Neuronal stem cell (in vitro differentiated cells): ENCODE results near the gene EHD2.

Experiments
- DNase-seq: peaks from one replicate; pipeline ENCODE4 v3.0.0-alpha.2; 2013; ENCODE audit warnings: low spot score
- H2AFZ ChIP-seq: one replicate; pipeline ENCODE4 v1.6.1; 2013; ENCODE audit warnings: mild to moderate bottlenecking, low read length, inconsistent platforms
- H2AK5ac ChIP-seq: 2 replicates; pipeline ENCODE4 v1.6.1; 2013; ENCODE audit warnings: low read depth, mild to moderate bottlenecking, inconsistent platforms, low read length, moderate library complexity, mixed read lengths
- H2BK120ac ChIP-seq: 2 replicates; pipeline ENCODE4 v1.6.1; 2013; ENCODE audit warnings: low read depth, mild to moderate bottlenecking, inconsistent platforms, low read length, moderate library complexity, mixed read lengths
- H2BK12ac ChIP-seq: one replicate; pipeline ENCODE4 v1.6.1; 2013; ENCODE audit warnings: low read length, inconsistent platforms
- H2BK15ac ChIP-seq: 2 replicates; pipeline ENCODE4 v1.6.1; 2013; ENCODE audit warnings: mild to moderate bottlenecking, low read length, inconsistent platforms, mixed read lengths
- H2BK5ac ChIP-seq: one replicate; pipeline ENCODE4 v1.6.1; 2013; ENCODE audit warnings: inconsistent platforms, mild to moderate bottlenecking, low read length, moderate library complexity
- H3K14ac ChIP-seq: one replicate; pipeline ENCODE4 v1.6.1; 2013; ENCODE audit warnings: low read length, inconsistent platforms
- H3K18ac ChIP-seq: 2 replicates; pipeline ENCODE4 v1.6.1; 2013; ENCODE audit warnings: low read length, inconsistent platforms
- H3K23ac ChIP-seq: 2 replicates; pipeline ENCODE4 v1.6.1; 2013; ENCODE audit warnings: low read depth, mild to moderate bottlenecking, mixed read lengths, low read length, inconsistent platforms; ENCODE audit not compliant: poor library complexity
- H3K27ac ChIP-seq: replicated peaks from 3 replicates; pipeline ENCODE4 v1.5.1; 2013; ENCODE audit warnings: low read length, inconsistent platforms
- H3K27me3 ChIP-seq, 3 experiments: 2 replicates each; pipeline ENCODE4 v1.6.1; 2013; ENCODE audit warnings: low read length in 3 of 3, mild to moderate bottlenecking in 2 of 3, inconsistent platforms in 1 of 3, low read depth in 1 of 3, mixed read lengths in 1 of 3, moderate library complexity in 1 of 3; ENCODE audit not compliant: control insufficient read depth in 3 of 3, insufficient read depth in 3 of 3
- H3K36me3 ChIP-seq, 2 donors: replicated peaks in 1 of 2; 2 replicates each; pipeline ENCODE4 v1.6.1; 2013; ENCODE audit warnings: low read length in 2 of 2; ENCODE audit not compliant: control insufficient read depth in 2 of 2, insufficient read depth in 2 of 2
- H3K4ac ChIP-seq: 2 replicates; pipeline ENCODE4 v1.6.1; 2013; ENCODE audit warnings: inconsistent platforms, mild to moderate bottlenecking, low read length, moderate library complexity
- H3K4me1 ChIP-seq, 2 donors: 1 replicate in 1 of 2; 2 replicates in 1 of 2; pipeline ENCODE4 v1.6.1; 2013; ENCODE audit warnings: low read length in 2 of 2, low read depth in 1 of 2; ENCODE audit not compliant: control insufficient read depth in 2 of 2, insufficient read depth in 1 of 2
- H3K4me2 ChIP-seq: one replicate; pipeline ENCODE4 v1.6.1; 2013; ENCODE audit warnings: mild to moderate bottlenecking, low read length, inconsistent platforms; ENCODE audit not compliant: insufficient read depth, poor library complexity, severe bottlenecking
- H3K4me3 ChIP-seq, 2 donors: 2 replicates each; pipeline ENCODE4 v1.5.1; 2013; ENCODE audit warnings: low read length in 2 of 2, mild to moderate bottlenecking in 2 of 2, inconsistent platforms in 1 of 2, moderate library complexity in 1 of 2
- H3K79me1 ChIP-seq: one replicate; pipeline ENCODE4 v1.6.1; 2013; ENCODE audit warnings: low read depth, mild to moderate bottlenecking, inconsistent platforms, low read length, moderate library complexity
- H3K9ac ChIP-seq: one replicate; pipeline ENCODE4 v1.6.1; 2013; ENCODE audit warnings: mild to moderate bottlenecking, low read depth, low read length, inconsistent platforms; ENCODE audit not compliant: poor library complexity
- H3K9me3 ChIP-seq, 2 donors: replicated peaks in 1 of 2; 2 replicates each; pipeline versions ENCODE3 to v1.6.1; 2013; ENCODE audit warnings: low read length in 2 of 2, mild to moderate bottlenecking in 2 of 2, inconsistent platforms in 1 of 2, low read depth in 1 of 2, mixed read lengths in 1 of 2, moderate library complexity in 1 of 2; ENCODE audit not compliant: control insufficient read depth in 2 of 2, insufficient read depth in 1 of 2
- H4K8ac ChIP-seq: one replicate; pipeline ENCODE4 v1.6.1; 2013; ENCODE audit warnings: low read depth, mild to moderate bottlenecking, inconsistent platforms, low read length, moderate library complexity
- H4K91ac ChIP-seq: one replicate; pipeline ENCODE4 v1.6.1; 2013; ENCODE audit warnings: low read length, low read depth, mild to moderate bottlenecking, inconsistent platforms; ENCODE audit not compliant: poor library complexity
- WGBS, 2 donors: extraction: QIAGEN DNeasy Blood & Tissue Kit; methylation state at CpG; one replicate each; pipeline ENCODE4 v1.1.7; 2013; ENCODE audit warnings: missing lambda C conversion rate in 2 of 2, mixed read lengths in 1 of 2; ENCODE audit not compliant: insufficient read length in 2 of 2, insufficient replicate concordance in 1 of 2; ENCODE audit errors: extremely low coverage in 2 of 2; 5-methylcytosine and 5-hydroxymethylcytosine counted together

Gene EHD2

DNA sequence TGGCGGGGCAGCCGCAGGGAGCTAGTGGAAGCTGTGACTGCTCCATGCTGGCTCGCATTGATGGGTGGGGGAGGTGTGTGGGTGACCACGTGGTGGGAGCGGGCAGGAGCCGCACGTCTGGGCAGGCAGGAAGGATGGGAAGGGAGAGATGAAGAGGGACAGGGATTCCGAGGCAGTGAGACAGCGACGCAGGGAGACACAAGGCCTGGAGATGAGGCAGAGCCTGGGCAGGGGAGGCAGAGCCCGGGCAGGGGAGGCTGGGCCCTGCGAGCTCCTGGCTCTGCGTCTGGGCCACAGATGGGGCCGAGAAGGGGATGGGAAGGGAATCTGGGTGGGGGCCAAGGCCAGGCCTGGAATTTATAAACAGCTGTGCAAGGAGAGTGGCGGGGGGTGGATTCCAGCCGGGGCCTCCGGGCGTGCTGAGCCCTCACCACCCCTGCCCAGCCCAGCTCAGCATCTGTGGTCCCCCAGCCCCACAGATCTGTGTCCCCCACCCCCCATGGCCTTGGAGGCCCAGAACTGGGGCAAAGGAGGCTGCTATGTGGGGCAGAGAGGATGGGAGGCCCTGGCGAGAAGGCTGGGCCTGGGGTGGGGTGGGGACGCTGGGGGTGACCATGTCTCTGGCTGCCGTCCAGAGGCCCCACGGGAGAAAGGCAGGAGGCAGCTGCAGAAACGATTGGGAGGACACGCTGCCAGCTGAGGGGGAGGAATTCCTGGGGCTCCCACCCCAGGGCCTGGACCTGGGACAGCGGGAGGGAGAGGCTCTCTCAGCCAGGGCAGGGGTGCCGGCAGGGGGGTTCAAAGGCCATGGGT lies 6.0 kb downstream of the EHD2 start:
- Histone ChIP-seq H3K9me3 (peaks cover 3 to 7% of the 10 kb centered on the region in 2 donors), H3K4ac (peak overlapping the region; percentile 53), H2AFZ (peak overlapping the region; percentile 100), H4K8ac (no peak overlapping the region), H3K4me3 (peak overlapping the region in 1 of 2 donors; percentile 24), H2BK5ac (peak overlapping the region; percentile 53), H3K4me1 (peaks cover 5 to 13% of the 10 kb centered on the region in 2 donors), H2BK12ac (peak overlapping the region; percentile 46), H3K4me2 (no peak overlapping the region), H3K27ac (peak overlapping the region; percentile 31), H2BK15ac (peak overlapping the region; percentile 93), H3K18ac (peak overlapping the region; percentile 97), H3K36me3 (no peaks in the 10 kb centered on the region), H4K91ac (peak overlapping the region; percentile 85), H3K14ac (peak overlapping the region; percentile 97), H3K9ac (peak overlapping the region; percentile 81), H2AK5ac (peak overlapping the region; percentile 79), H3K23ac (peak overlapping the region; percentile 85), H3K27me3 (no peaks in the 10 kb centered on the region), H2BK120ac (peak overlapping the region; percentile 96), H3K79me1 (no peaks in the 10 kb centered on the region)
- DNase-seq, result no peak
- no CpG with 5 or more reads among the region's 26 CpGs for WGBS, 2 donors

DNA sequence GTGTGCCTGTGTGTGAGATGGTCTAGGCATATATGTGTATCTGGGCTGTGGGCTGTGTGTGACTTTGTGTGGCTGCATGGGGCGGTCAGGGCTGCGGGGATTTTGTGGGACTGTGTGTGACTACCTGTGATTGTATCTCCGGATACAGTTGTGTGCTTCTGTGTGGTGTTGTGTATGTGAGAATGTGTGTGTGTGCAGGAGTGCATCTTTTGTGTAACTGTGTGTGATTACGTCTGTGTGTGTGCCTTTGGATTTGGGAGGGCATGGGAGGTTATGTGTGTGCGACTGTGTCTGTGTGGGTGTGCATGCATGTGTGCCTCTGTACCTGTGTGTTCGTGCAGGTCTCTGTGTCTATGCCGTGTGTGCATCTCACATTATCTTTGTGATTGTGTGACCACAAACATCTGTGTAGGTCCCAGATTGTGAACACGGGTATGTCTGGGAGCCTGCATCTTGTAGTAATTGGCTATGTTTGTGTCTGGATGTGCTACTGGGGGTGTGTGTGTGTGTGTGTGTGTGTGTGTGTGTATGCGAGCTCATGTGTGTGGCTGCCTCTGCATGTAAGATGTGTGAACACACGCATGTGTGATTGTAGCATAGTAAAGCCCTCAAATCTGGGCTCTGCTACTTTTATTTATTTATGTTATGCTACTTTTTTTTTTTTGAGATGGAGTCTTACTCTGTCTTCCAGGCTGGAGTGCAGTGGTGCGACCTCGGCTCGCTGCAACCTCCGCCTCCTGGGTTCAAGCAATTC lies 7.6 kb downstream of the EHD2 start:
- Histone ChIP-seq H3K36me3 (no peaks in the 10 kb centered on the region), H3K9ac (peak overlapping the region; percentile 24), H2BK120ac (no peak overlapping the region), H3K14ac (no peak overlapping the region), H3K4ac (no peak overlapping the region), H3K18ac (no peak overlapping the region), H4K8ac (no peak overlapping the region), H3K79me1 (no peaks in the 10 kb centered on the region), H2BK12ac (no peak overlapping the region), H3K27me3 (no peaks in the 10 kb centered on the region), H3K27ac (no peak overlapping the region), H2AK5ac (no peak overlapping the region), H2BK15ac (no peak overlapping the region), H3K4me2 (no peak overlapping the region), H3K9me3 (peaks cover 0 to 2% of the 10 kb centered on the region in 2 donors), H3K4me3 (peak overlapping the region in 1 of 2 donors; percentile 57), H3K4me1 (peaks cover 5 to 13% of the 10 kb centered on the region in 2 donors), H2AFZ (no peak overlapping the region), H2BK5ac (no peak overlapping the region), H4K91ac (no peak overlapping the region), H3K23ac (no peak overlapping the region)
- no peak for DNase-seq
- no CpG with 5 or more reads among the region's 14 CpGs for WGBS, 2 donors

DNA sequence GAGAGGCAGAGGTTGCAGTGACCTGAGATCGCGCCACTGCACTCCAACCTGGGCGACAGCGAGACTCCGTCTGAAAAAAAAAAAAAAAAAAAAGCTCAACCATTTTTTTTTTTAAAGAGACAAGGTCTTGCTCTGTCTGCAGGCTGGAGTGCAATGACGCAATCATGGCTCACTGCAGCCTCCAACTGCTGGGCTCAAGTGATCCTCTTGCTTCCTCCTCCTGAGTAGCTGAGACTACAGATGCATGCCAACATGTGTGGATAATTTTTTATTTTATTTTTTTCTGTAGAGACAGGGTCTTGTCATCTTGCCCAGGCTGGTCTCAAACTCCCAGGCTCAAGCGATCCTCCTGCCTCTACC lies 10.3 kb downstream of the EHD2 start:
- Histone ChIP-seq H2BK5ac (no peak overlapping the region), H3K27ac (no peak overlapping the region), H3K79me1 (no peaks in the 10 kb centered on the region), H2AFZ (peak overlapping the region; percentile 53), H2BK12ac (no peak overlapping the region), H2AK5ac (no peak overlapping the region), H3K4ac (no peak overlapping the region), H3K27me3 (no peaks in the 10 kb centered on the region), H3K9ac (no peak overlapping the region), H3K18ac (no peak overlapping the region), H3K4me3 (no peak overlapping the region), H3K4me2 (no peak overlapping the region), H3K9me3 (peaks cover 0 to 2% of the 10 kb centered on the region in 2 donors), H3K14ac (no peak overlapping the region), H3K36me3 (no peaks in the 10 kb centered on the region), H4K8ac (no peak overlapping the region), H4K91ac (no peak overlapping the region), H3K23ac (no peak overlapping the region), H2BK15ac (no peak overlapping the region), H2BK120ac (no peak overlapping the region), H3K4me1 (peaks cover 5 to 13% of the 10 kb centered on the region in 2 donors)
- DNase-seq, result no peak
- no CpG with 5 or more reads among the region's 7 CpGs for WGBS, 2 donors
